Large intestine (tissue), 3 donors: Measurements from ENCODE around the gene RPL27. TPM values are rescaled to one million over a fixed set of nuclear protein-coding genes. Genes with fewer than 3 reads are reported as not detected.

ENCODE experiments used
- DNase-seq, 2 donors: peaks; one replicate each; pipeline versions ENCODE4 v3.0.0 to v3.0.0-alpha.2; 2013
- H3K27ac ChIP-seq: one replicate; pipeline ENCODE4 v1.5.1; 2013; ENCODE audit warnings: low read length
- H3K27me3 ChIP-seq: 2 replicates; pipeline ENCODE4 v1.6.1; 2013; ENCODE audit warnings: low read length; ENCODE audit not compliant: control insufficient read depth, insufficient read depth
- H3K36me3 ChIP-seq: 2 replicates; pipeline ENCODE4 v1.6.1; 2013; ENCODE audit warnings: low read length; ENCODE audit not compliant: control insufficient read depth, insufficient read depth
- H3K4me1 ChIP-seq: one replicate; pipeline ENCODE4 v1.6.1; 2013; ENCODE audit warnings: low read length; ENCODE audit not compliant: control insufficient read depth, insufficient read depth
- H3K4me3 ChIP-seq: one replicate; pipeline ENCODE4 v1.5.1; 2013; ENCODE audit warnings: low read length
- H3K9me3 ChIP-seq: one replicate; pipeline ENCODE4 v1.6.1; 2013; ENCODE audit warnings: mild to moderate bottlenecking, low read depth, low read length, moderate library complexity; ENCODE audit not compliant: control insufficient read depth
- WGBS: methylation state at CpG from one replicate; pipeline ENCODE4 v1.1.5; 2013; ENCODE audit warnings: low lambda C conversion rate; ENCODE audit not compliant: insufficient coverage; 5-methylcytosine and 5-hydroxymethylcytosine counted together
- polyA plus RNA-seq: library from polyadenylated mRNA; unstranded; fragments of 120-200 nt; gene quantifications from one replicate; pipeline ENCODE4 v1.2.1, GENCODE V29; 2013

RPL27 gene
- polyA plus RNA-seq, 1 donor: 2,151 TPM

GRCh38 chr17:43019418-43019817 lies 21.2 kb downstream of the RPL27 start:
- Histone ChIP-seq H3K27me3 (no peaks in the 10 kb centered on the region), H3K36me3 (peaks cover 38% of the 10 kb centered on the region), H3K9me3 (no peaks in the 10 kb centered on the region), H3K4me1 (peaks cover 27% of the 10 kb centered on the region), H3K4me3 (no peak overlapping the region), H3K27ac (peak overlapping the region; percentile 4)
- DNase-seq: peak in 1 of 2 donors; percentile 46
- no CpG with 5 or more reads among the region's 7 CpGs for WGBS

GRCh38 chr17:43020030-43020621 lies 21.9 kb downstream of the RPL27 start:
- no peaks in the 10 kb centered on the region for H3K9me3 ChIP-seq
- H3K27ac ChIP-seq: peak overlapping the region; percentile 4
- WGBS: no CpG with 5 or more reads among the region's 6 CpGs
- no peak overlapping the region for H3K4me3 ChIP-seq
- peaks cover 31% of the 10 kb centered on the region for H3K4me1 ChIP-seq
- peaks cover 32% of the 10 kb centered on the region for H3K36me3 ChIP-seq
- no peak for DNase-seq
- no peaks in the 10 kb centered on the region for H3K27me3 ChIP-seq

GRCh38 chr17:43020789-43021740 lies 22.8 kb downstream of the RPL27 start:
- no peaks in the 10 kb centered on the region for H3K27me3 ChIP-seq
- peak; percentile 78 to 85 for DNase-seq
- H3K9me3 ChIP-seq: no peaks in the 10 kb centered on the region
- peaks cover 22% of the 10 kb centered on the region for H3K36me3 ChIP-seq
- peaks cover 31% of the 10 kb centered on the region for H3K4me1 ChIP-seq
- peak overlapping the region; percentile 98 for H3K4me3 ChIP-seq
- peak overlapping the region; percentile 89 for H3K27ac ChIP-seq
- WGBS: no CpG with 5 or more reads among the region's 40 CpGs

GRCh38 chr17:43021741-43022512 lies 23.7 kb downstream of the RPL27 start, which contains the start of gene VAT1:
Gene VAT1, minus strand, starts transcription at chr17:43022385. Its CDS starts 63 bp downstream, at chr17:43022322.
- Histone ChIP-seq H3K4me3 (peak within 1 kb of the TSS; percentile 98), H3K9me3 (no peaks in the 10 kb centered on the region), H3K27me3 (no peaks in the 10 kb centered on the region), H3K27ac (peak within 1 kb of the TSS; percentile 89), H3K36me3 (peaks cover 16% of the 10 kb centered on the region), H3K4me1 (peaks cover 31% of the 10 kb centered on the region)
- peak; percentile 81 to 87 for DNase-seq
- WGBS: no CpG with 5 or more reads among the region's 80 CpGs

- peaks cover 17% of the 10 kb centered on the region for H3K4me1 ChIP-seq
- H3K4me3 ChIP-seq: peak within 1 kb of the TSS; percentile 66
- peak; percentile 88 for DNase-seq
- peak within 1 kb of the TSS; percentile 58 for H3K27ac ChIP-seq
- H3K27me3 ChIP-seq: no peaks in the 10 kb centered on the region
- no peaks in the 10 kb centered on the region for H3K36me3 ChIP-seq
- no CpG with 5 or more reads among the region's 61 CpGs for WGBS
- H3K9me3 ChIP-seq: no peaks in the 10 kb centered on the region
Measured at GRCh38 chr17:43024407-43025289, 26.4 kb downstream of the RPL27 start, which contains the start of gene RND2. Gene RND2, plus strand, starts transcription at chr17:43025231. Its CDS starts 117 bp downstream, at chr17:43025348.

- WGBS: 0% methylated on average over 1 of the region's 27 CpGs
- Histone ChIP-seq H3K36me3 (no peaks in the 10 kb centered on the region), H3K4me1 (peaks cover 11% of the 10 kb centered on the region), H3K9me3 (no peaks in the 10 kb centered on the region), H3K27ac (no peak overlapping the region), H3K4me3 (peak overlapping the region; percentile 39), H3K27me3 (no peaks in the 10 kb centered on the region)
- DNase-seq: no peak
Measured at GRCh38 chr17:43025290-43025657, 27.1 kb downstream of the RPL27 start.

- H3K27me3 ChIP-seq: no peaks in the 10 kb centered on the region
- peaks cover 9% of the 10 kb centered on the region for H3K4me1 ChIP-seq
- WGBS: no CpG with 5 or more reads among the region's 16 CpGs
- no peaks in the 10 kb centered on the region for H3K36me3 ChIP-seq
- H3K9me3 ChIP-seq: no peaks in the 10 kb centered on the region
- DNase-seq: no peak
- no peak overlapping the region for H3K27ac ChIP-seq
- H3K4me3 ChIP-seq: no peak overlapping the region
Measured at GRCh38 chr17:43025766-43026537, 27.7 kb downstream of the RPL27 start.

- no peak overlapping the region for H3K27ac ChIP-seq
- H3K4me3 ChIP-seq: no peak overlapping the region
- no peaks in the 10 kb centered on the region for H3K36me3 ChIP-seq
- DNase-seq: no peak
- H3K27me3 ChIP-seq: no peaks in the 10 kb centered on the region
- H3K9me3 ChIP-seq: no peaks in the 10 kb centered on the region
- WGBS: no CpG with 5 or more reads among the region's 5 CpGs
- H3K4me1 ChIP-seq: peaks cover 9% of the 10 kb centered on the region
Measured at GRCh38 chr17:43026595-43026994, 28.4 kb downstream of the RPL27 start.
